ENCODE measurements around the gene FBH1. TPM values are rescaled to one million over a fixed set of nuclear protein-coding genes. Genes with fewer than 3 reads are reported as not detected.
A peak's percentile ranks its signal among the peaks of the same experiment; 100 is the strongest.

The FBH1 gene
- total and polyA plus RNA-seq, 9 of the 15 experiments (the other 6 are each of a cell fraction or from before 2014, with no cell fraction given), result 13.4 to 108 (median 77.8) TPM

- no peak for TF ChIP-seq HOMEZ (CRISPR knock-in tag; IDR thresholded peaks at IDR 0.05)
- no peak for TF ChIP-seq GTF2B (IDR thresholded peaks at IDR 0.05; ENCODE audit: extremely low read depth, insufficient read length)
- no peak for TF ChIP-seq GATAD2B (IDR thresholded peaks at IDR 0.05; ENCODE audit: borderline replicate concordance)
- TF ChIP-seq DEAF1 (CRISPR knock-in tag; IDR thresholded peaks at IDR 0.05), result no peak
- no peak for TF ChIP-seq CREM (IDR thresholded peaks at IDR 0.05; ENCODE audit: low read depth)
- TF ChIP-seq TAF15 (IDR thresholded peaks at IDR 0.05; ENCODE audit: low read depth, low read length), result no peak
- no peak for TF ChIP-seq ZFP30 (CRISPR knock-in tag; IDR thresholded peaks at IDR 0.05; ENCODE audit: borderline replicate concordance)
- peak in 1 of 2 experiments; percentile 69; a peak in 1 of 4 replicates for TF ChIP-seq MLLT1 (IDR thresholded peaks at IDR 0.05)
- peak; percentile 79 for TF ChIP-seq NR2C2 (CRISPR knock-in tag; IDR thresholded peaks at IDR 0.05)
- TF ChIP-seq NR2C2 (tag; IDR thresholded peaks at IDR 0.05), result peak; percentile 90
- peak; percentile 58; the same call in 1 of the 2 replicates for TF ChIP-seq CEBPB (tag; IDR thresholded peaks at IDR 0.05)
- no peak for TF ChIP-seq CBX3 (IDR thresholded peaks at IDR 0.05; ENCODE audit: borderline replicate concordance in 1 of 2, low read length in 2 of 2)
- no peak for TF ChIP-seq MYC (IDR thresholded peaks at IDR 0.05; ENCODE audit: low read depth, low read length)
- no peak for TF ChIP-seq MYC (CRISPR knock-in tag; IDR thresholded peaks at IDR 0.05; ENCODE audit: borderline replicate concordance, low read depth)
- TF ChIP-seq ZNF695 (CRISPR knock-in tag; IDR thresholded peaks at IDR 0.05), result no peak
- no peak for TF ChIP-seq RNF219 (CRISPR knock-in tag; IDR thresholded peaks at IDR 0.05)
- no peak for TF ChIP-seq ZBTB17 (CRISPR knock-in tag; IDR thresholded peaks at IDR 0.05)
- peak; percentile 46; the same call in 1 of the 2 replicates for TF ChIP-seq CEBPG (CRISPR knock-in tag; IDR thresholded peaks at IDR 0.05)
- peak; percentile 40 to 44; a peak in 1 of 4 replicates for TF ChIP-seq CEBPG (tag; conservative IDR thresholded peaks at IDR 0.05 in 1 of 2, IDR thresholded peaks at IDR 0.05 in 1 of 2)
- no peak for TF ChIP-seq MEF2D (tag; conservative IDR thresholded peaks at IDR 0.05; ENCODE audit: low read depth)
Observed at GRCh38 chr10:5975641-5976473, 85.8 kb downstream of the FBH1 start (continued).

All from K562 (cell line).